T-cell (primary cell): ENCODE results near the gene TAGAP. TPM values are rescaled to one million over a fixed set of nuclear protein-coding genes. Genes with fewer than 3 reads are reported as not detected.

Experiments
- ATAC-seq, 4 experiments: fragments of 200-7000 bp in 3 of 4; fragments of 150-1000 bp in 1 of 4; cut with Tn5 transposase; replicated peaks in 1 of 4; 1 replicate in 3 of 4; 2 replicates in 1 of 4; pipeline ENCODE4 v1.10.0; 2021; ENCODE audit warnings: moderate library complexity in 3 of 4, mild to moderate bottlenecking in 2 of 4, moderate number of reproducible peaks in 1 of 4
- CTCF ChIA-PET, 2 donors: fragments of 300-600 bp; sonication (Branson Sonifier 250); formaldehyde crosslinking; loops; one replicate each; lab custom pipeline; 2022; ENCODE audit warnings: antibody characterized with exemption in 2 of 2; lab: Charles Lee
- POLR2A ChIA-PET, 2 donors: fragments of 300-600 bp; sonication (Branson Sonifier 250); formaldehyde crosslinking; loops; one replicate each; lab custom pipeline; 2022; ENCODE audit warnings: antibody characterized with exemption in 2 of 2; lab: Charles Lee
- DNase-seq, 35 experiments: peaks; one replicate each; pipeline versions ENCODE4 v3.0.0 to v3.0.0-alpha.2; 2013 to 2023
- H3K27ac ChIP-seq: one replicate; pipeline ENCODE4 v1.5.1; 2013; ENCODE audit warnings: low read length
- H3K27me3 ChIP-seq, 2 experiments: replicated peaks in 1 of 2; 1 replicate in 1 of 2; 2 replicates in 1 of 2; pipeline versions ENCODE4 v1.6.1 to v1.7.0; 2013; ENCODE audit warnings: low read length in 1 of 2, mixed read lengths in 1 of 2; ENCODE audit not compliant: control insufficient read depth in 2 of 2, insufficient read depth in 2 of 2; ENCODE audit errors: extremely low read depth in 1 of 2
- H3K36me3 ChIP-seq, 2 donors: 1 replicate in 1 of 2; 2 replicates in 1 of 2; pipeline versions ENCODE4 v1.6.1 to v1.7.0; 2013; ENCODE audit warnings: low read length in 1 of 2; ENCODE audit not compliant: control insufficient read depth in 2 of 2, insufficient read depth in 1 of 2; ENCODE audit errors: extremely low read depth in 1 of 2
- H3K4me1 ChIP-seq, 2 experiments: 1 replicate in 1 of 2; 2 replicates in 1 of 2; pipeline versions ENCODE4 v1.6.1 to v1.7.0; 2013; ENCODE audit warnings: low read length in 2 of 2, mixed read lengths in 1 of 2; ENCODE audit not compliant: insufficient read depth in 2 of 2, control insufficient read depth in 1 of 2; ENCODE audit errors: extremely low read depth in 1 of 2
- H3K4me3 ChIP-seq, 2 donors: 1 replicate in 1 of 2; 2 replicates in 1 of 2; pipeline versions ENCODE4 v1.5.1 to v1.7.0; 2013; ENCODE audit warnings: mild to moderate bottlenecking in 2 of 2, low read length in 1 of 2, moderate library complexity in 1 of 2; ENCODE audit not compliant: control insufficient read depth in 1 of 2; ENCODE audit errors: extremely low read depth in 1 of 2
- H3K9me3 ChIP-seq: 2 replicates; pipeline ENCODE4 v1.7.0; 2013
- H3K27ac Mint-ChIP-seq, 2 donors: one replicate each; pipeline ENCODE4 v1.8.0; 2020 to 2021; ENCODE audit warnings: mild to moderate bottlenecking in 2 of 2, mixed read lengths in 2 of 2
- H3K27me3 Mint-ChIP-seq, 2 donors: one replicate each; pipeline ENCODE4 v1.8.0; 2021 to 2022; ENCODE audit warnings: mixed read lengths in 2 of 2
- H3K36me3 Mint-ChIP-seq: one replicate; pipeline ENCODE4 v1.8.0; 2021; ENCODE audit warnings: mixed read lengths
- H3K4me1 Mint-ChIP-seq, 3 donors: one replicate each; pipeline ENCODE4 v1.8.0; 2020 to 2022; ENCODE audit warnings: mixed read lengths in 3 of 3, mild to moderate bottlenecking in 1 of 3
- H3K4me3 Mint-ChIP-seq, 3 donors: one replicate each; pipeline ENCODE4 v1.8.0; 2020 to 2022; ENCODE audit warnings: mild to moderate bottlenecking in 3 of 3, mixed read lengths in 3 of 3, moderate library complexity in 3 of 3
- H3K9me3 Mint-ChIP-seq, 3 donors: one replicate each; pipeline ENCODE4 v1.8.0; 2020 to 2022; ENCODE audit warnings: mixed read lengths in 3 of 3
- WGBS: methylation state at CpG from one replicate; pipeline ENCODE4 v1.1.5; 2013; ENCODE audit warnings: missing lambda C conversion rate; ENCODE audit not compliant: insufficient coverage; 5-methylcytosine and 5-hydroxymethylcytosine counted together
- total RNA-seq, 35 experiments: library from RNA in 6 of 35; stranded (reverse) in 6 of 35; fragments of 120-200 nt in 1 of 35; gene quantifications; one replicate each; pipeline versions ENCODE4 v1.2.1 to v1.2.4 and lab custom pipeline; 2013 to 2026

The TAGAP gene
- total RNA-seq, 5 donors from 2014 or later (not counting 1 experiment from before 2014, with no cell fraction given), result 110 to 224 (median 128) TPM

GRCh38 chr6:159023893-159024292, 20.9 kb downstream of the TAGAP start:
- DNase-seq (no peak), ATAC-seq (no peak)
- Mint-ChIP-seq H3K4me3 (no peak overlapping the region), H3K27ac (peak overlapping the region; percentile 62 to 85), H3K27me3 (no peaks in the 10 kb centered on the region), H3K9me3 (peaks cover 0 to 37% (median 18%) of the 10 kb centered on the region in 3 donors), H3K36me3 (peaks cover 38% of the 10 kb centered on the region), H3K4me1 (peaks cover 6 to 15% (median 9%) of the 10 kb centered on the region in 3 donors)
- ChIA-PET CTCF (interaction anchor here in 1 of 2 donors (1.5 kb wide), 1 partner anchor 17 kb away, joined by 3 read pairs; no protein-coding TSS in a partner anchor), POLR2A (no interaction called here)
- Histone ChIP-seq H3K9me3 (no peaks in the 10 kb centered on the region), H3K4me1 (peaks cover 0 to 7% of the 10 kb centered on the region in 2 experiments), H3K36me3 (peaks cover 0 to 2% of the 10 kb centered on the region in 2 donors), H3K4me3 (no peak overlapping the region), H3K27ac (no peak overlapping the region), H3K27me3 (no peaks in the 10 kb centered on the region)
- WGBS, result 48% methylated on average over 4 of the region's 4 CpGs

GRCh38 chr6:159020011-159020410, 24.8 kb downstream of the TAGAP start:
- ChIA-PET CTCF (interaction anchor here in 1 of 2 donors (0.6 to 1.6 kb wide), 2 partner anchors 11 to 145 kb away, joined by 4 read pairs; no protein-coding TSS in a partner anchor), POLR2A (no interaction called here)
- no peak overlapping the region for H3K4me3 Mint-ChIP-seq
- H3K27me3 Mint-ChIP-seq, result no peaks in the 10 kb centered on the region
- Histone ChIP-seq H3K27me3 (no peaks in the 10 kb centered on the region), H3K4me3 (no peak overlapping the region), H3K36me3 (peaks cover 0 to 2% of the 10 kb centered on the region in 2 donors), H3K27ac (no peak overlapping the region), H3K4me1 (peaks cover 13 to 17% of the 10 kb centered on the region in 2 experiments), H3K9me3 (no peaks in the 10 kb centered on the region)
- no peak for ATAC-seq
- peak overlapping the region in 1 of 2 donors; percentile 94 for H3K27ac Mint-ChIP-seq
- DNase-seq, result no peak
- peaks cover 27% of the 10 kb centered on the region for H3K36me3 Mint-ChIP-seq
- H3K9me3 Mint-ChIP-seq, result peaks cover 0 to 23% (median 9%) of the 10 kb centered on the region in 3 donors
- 100% methylated on average over 1 of the region's 2 CpGs for whole genome bisulfite sequencing
- H3K4me1 Mint-ChIP-seq, result peaks cover 21 to 44% (median 30%) of the 10 kb centered on the region in 3 donors

GRCh38 chr6:159017757-159018559, 26.8 kb downstream of the TAGAP start:
- Mint-ChIP-seq H3K4me1 (peaks cover 27 to 58% (median 50%) of the 10 kb centered on the region in 3 donors), H3K36me3 (peaks cover 9% of the 10 kb centered on the region), H3K9me3 (peaks cover 0 to 5% (median 0%) of the 10 kb centered on the region in 3 donors), H3K27ac (peak overlapping the region; percentile 82 to 94), H3K4me3 (peak overlapping the region in 1 of 3 donors; percentile 1), H3K27me3 (no peaks in the 10 kb centered on the region)
- Histone ChIP-seq H3K4me3 (no peak overlapping the region), H3K9me3 (no peaks in the 10 kb centered on the region), H3K4me1 (peaks cover 22 to 28% of the 10 kb centered on the region in 2 experiments), H3K27ac (peak overlapping the region; percentile 58), H3K27me3 (no peaks in the 10 kb centered on the region), H3K36me3 (no peaks in the 10 kb centered on the region)
- ChIA-PET POLR2A (interaction anchor here (0.6 to 1.5 kb wide), 5 partner anchors 18 to 111 kb away, joined by 3 to 7 read pairs (median 5); partner anchors contain the start of gene TAGAP (in 1 of the 2)), CTCF (interaction anchor here (0.5 to 1.9 kb wide), 14 partner anchors 9 to 1124 kb away, joined by 3 to 16 read pairs (median 4); no protein-coding TSS in a partner anchor)
- ATAC-seq (peak in 3 of 4 experiments; percentile 40 to 72 (median 53)), DNase-seq (no peak)
- WGBS, result no CpG with 5 or more reads among the region's 3 CpGs

GRCh38 chr6:159014406-159014805, 30.4 kb downstream of the TAGAP start:
- no peaks in the 10 kb centered on the region for H3K9me3 Mint-ChIP-seq
- H3K36me3 Mint-ChIP-seq, result peaks cover 7% of the 10 kb centered on the region
- Histone ChIP-seq H3K27ac (no peak overlapping the region), H3K4me1 (peaks cover 22 to 35% of the 10 kb centered on the region in 2 experiments), H3K36me3 (no peaks in the 10 kb centered on the region), H3K4me3 (no peak overlapping the region), H3K27me3 (no peaks in the 10 kb centered on the region), H3K9me3 (no peaks in the 10 kb centered on the region)
- ChIA-PET POLR2A (no interaction called here), CTCF (no interaction called here)
- DNase-seq (no peak), ATAC-seq (no peak)
- no peaks in the 10 kb centered on the region for H3K27me3 Mint-ChIP-seq
- H3K4me1 Mint-ChIP-seq, result peaks cover 44 to 81% (median 64%) of the 10 kb centered on the region in 3 donors
- no peak overlapping the region for H3K4me3 Mint-ChIP-seq
- peak overlapping the region; percentile 65 to 66 for H3K27ac Mint-ChIP-seq

- ATAC-seq, result no peak
These were observed 31.6 kb downstream of the TAGAP start for GRCh38 chr6:159013229-159013628.

DNA sequence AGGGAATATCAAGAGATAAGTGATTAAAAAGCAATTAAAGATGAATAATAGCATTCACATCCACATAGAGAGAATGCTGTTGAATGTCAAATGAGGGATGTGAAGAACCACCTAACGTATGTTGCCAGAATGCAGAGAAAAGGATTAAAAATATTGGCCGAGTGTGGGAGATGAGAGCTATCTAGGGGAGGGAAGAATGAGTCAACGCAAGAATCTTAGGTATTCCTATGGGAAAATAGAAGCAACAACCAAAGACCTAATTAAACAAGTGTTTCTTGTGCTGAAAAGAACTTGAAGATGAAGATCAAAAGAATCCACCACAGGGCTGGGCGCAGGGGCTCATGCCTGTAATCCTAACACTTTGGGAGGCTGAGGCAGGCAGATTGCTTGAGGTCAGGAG, 32.6 kb downstream of the TAGAP start:
- no peak for ATAC-seq
- Mint-ChIP-seq H3K27ac (peak overlapping the region; percentile 8 to 24), H3K36me3 (peaks cover 7% of the 10 kb centered on the region), H3K4me1 (peaks cover 38 to 75% (median 55%) of the 10 kb centered on the region in 3 donors), H3K9me3 (no peaks in the 10 kb centered on the region), H3K4me3 (no peak overlapping the region), H3K27me3 (no peaks in the 10 kb centered on the region)
- 100% methylated on average over 1 of the region's 4 CpGs for WGBS
- POLR2A ChIA-PET, result no interaction called here
- Histone ChIP-seq H3K9me3 (no peaks in the 10 kb centered on the region), H3K36me3 (no peaks in the 10 kb centered on the region), H3K27me3 (no peaks in the 10 kb centered on the region), H3K4me1 (peaks cover 13 to 39% of the 10 kb centered on the region in 2 experiments), H3K4me3 (no peak overlapping the region), H3K27ac (no peak overlapping the region)
- CTCF ChIA-PET, result interaction anchor here in 1 of 2 donors (0.6 to 2.2 kb wide), 3 partner anchors 52 to 649 kb away, joined by 5 to 10 read pairs (median 6); no protein-coding TSS in a partner anchor
- DNase-seq, result no peak

More at GRCh38 chr6:159013229-159013628, 31.6 kb downstream of the TAGAP start:
- no peak for DNase-seq
- Histone ChIP-seq H3K27me3 (no peaks in the 10 kb centered on the region), H3K27ac (no peak overlapping the region), H3K9me3 (no peaks in the 10 kb centered on the region), H3K36me3 (no peaks in the 10 kb centered on the region), H3K4me1 (peaks cover 21 to 39% of the 10 kb centered on the region in 2 experiments), H3K4me3 (no peak overlapping the region)
- Mint-ChIP-seq H3K27me3 (no peaks in the 10 kb centered on the region), H3K27ac (peak overlapping the region; percentile 74 to 82), H3K4me1 (peaks cover 43 to 78% (median 62%) of the 10 kb centered on the region in 3 donors), H3K36me3 (peaks cover 7% of the 10 kb centered on the region), H3K9me3 (no peaks in the 10 kb centered on the region), H3K4me3 (no peak overlapping the region)
- 83% methylated on average over 1 of the region's 5 CpGs for WGBS
- ChIA-PET CTCF (interaction anchor here in 1 of 2 donors (0.5 to 1.0 kb wide), 8 partner anchors 11 to 1633 kb away, joined by 3 to 8 read pairs (median 4); no protein-coding TSS in a partner anchor), POLR2A (interaction anchor here (0.5 to 0.6 kb wide), 3 partner anchors 24 to 59 kb away, joined by 3 to 10 read pairs (median 6); partner anchors contain the start of gene TAGAP (in 1 of the 2))
